ENCODE results near the gene ALKBH1.
"Not testable (repeated sequence)": the region's sequence is repeated elsewhere in the genome, so short reads cannot be mapped to it uniquely, and the experiment has no call there.

Gene ALKBH1

DNA sequence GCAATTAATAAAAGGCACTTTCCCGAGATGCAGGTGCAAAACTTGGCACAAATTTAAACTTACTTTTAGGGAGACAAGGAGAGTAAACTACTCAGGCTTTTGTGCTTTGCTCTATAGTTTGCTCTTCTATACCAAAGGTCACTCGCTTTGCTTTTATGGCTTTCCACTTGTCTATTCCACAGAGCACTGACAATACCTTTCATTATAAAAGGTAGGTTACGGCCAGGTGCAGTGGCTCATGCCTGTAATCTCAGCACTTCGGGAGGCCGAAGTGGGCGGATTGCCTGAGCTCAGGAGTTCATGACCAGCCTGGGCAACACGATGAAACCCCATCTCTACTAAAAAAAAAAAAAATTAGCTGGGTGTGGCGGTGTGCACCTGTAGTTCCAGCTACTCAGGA is 32.9 kb downstream of the ALKBH1 start:
- no peak for DNase-seq (ENCODE audit: low read depth in 2 of 2)

DNA sequence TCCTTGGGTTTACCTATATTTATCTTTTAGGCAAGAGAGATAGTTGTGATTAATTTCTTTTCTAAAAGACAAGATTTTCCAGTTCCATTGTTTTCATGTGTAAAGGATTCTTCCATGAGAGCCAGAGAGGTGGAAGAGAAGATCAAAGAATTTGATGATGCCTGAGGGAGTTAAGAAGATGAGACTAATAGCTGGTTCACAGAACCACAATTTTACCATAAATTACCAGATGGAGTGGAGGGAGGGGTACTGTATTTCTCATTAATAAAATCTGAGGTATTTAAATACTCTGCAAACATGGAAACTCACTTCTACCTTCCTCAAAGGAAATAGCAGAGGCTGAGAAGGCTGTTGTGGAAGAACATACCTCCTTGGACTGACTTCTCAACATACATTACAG is 34.6 kb downstream of the ALKBH1 start:
- no peak for DNase-seq (ENCODE audit: low read depth in 2 of 2)

DNA sequence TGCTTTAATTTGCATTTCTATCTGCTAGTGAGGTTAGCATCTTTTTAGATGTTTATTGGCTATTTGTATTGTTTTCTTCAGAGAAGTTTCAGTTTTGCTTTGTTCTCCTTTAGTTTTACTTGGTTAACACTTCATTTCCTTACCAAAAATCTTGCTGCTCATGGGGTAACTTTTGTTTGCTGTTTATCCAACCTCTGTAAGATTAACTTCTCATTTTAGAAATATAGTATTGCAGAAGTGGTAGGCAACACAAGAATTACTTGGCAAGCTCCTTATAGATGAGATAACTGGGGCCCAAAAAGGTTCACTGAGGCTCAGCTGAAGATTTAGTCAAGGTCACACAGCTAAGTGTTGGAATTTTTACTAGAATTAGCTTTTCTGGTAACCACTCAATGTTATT is 40.5 kb downstream of the ALKBH1 start:
- no peak for DNase-seq (ENCODE audit: low read depth in 2 of 2)

DNA sequence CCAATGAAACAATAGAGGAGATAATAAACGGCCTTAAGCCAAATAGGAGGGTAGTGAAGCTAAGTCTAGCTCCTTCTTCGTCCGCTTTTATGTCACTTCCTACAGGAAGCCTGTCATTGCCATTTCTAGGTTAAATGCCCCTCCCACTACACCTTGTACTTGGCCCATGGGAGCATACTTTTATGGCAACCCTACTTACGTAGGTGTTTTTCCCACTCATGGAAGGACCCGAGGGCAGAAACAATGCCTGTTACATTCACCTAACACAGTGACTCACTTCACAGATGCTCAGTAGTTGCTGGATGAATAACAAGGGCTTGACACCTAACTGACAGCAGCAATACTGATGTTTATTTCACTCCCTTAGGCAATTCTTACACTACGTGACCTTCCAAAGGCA is 44.5 kb downstream of the ALKBH1 start:
- no peak for DNase-seq (ENCODE audit: low read depth in 2 of 2)

DNA sequence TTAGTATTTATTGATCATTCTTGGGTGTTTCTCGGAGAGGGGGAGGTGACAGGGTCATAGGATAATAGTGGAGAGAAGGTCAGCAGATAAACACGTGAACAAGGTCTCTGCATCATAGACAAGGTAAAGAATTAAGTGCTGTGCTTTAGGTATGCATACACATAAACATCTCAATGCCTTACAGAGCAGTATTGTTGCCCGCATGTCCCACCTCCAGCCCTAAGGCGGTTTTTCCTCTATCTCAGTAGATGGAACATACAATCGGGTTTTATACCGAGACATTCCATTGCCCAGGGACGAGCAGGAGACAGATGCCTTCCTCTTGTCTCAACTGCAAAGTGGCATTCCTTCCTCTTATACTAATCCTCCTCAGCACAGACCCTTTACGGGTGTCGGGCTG is 46.3 kb downstream of the ALKBH1 start:
- DNase-seq (ENCODE audit: low read depth in 2 of 2) = not testable (repeated sequence)

GRCh38 chr14:77660754-77661153 is 47.1 kb downstream of the ALKBH1 start:
- DNase-seq (ENCODE audit: low read depth in 2 of 2) = no peak

DNA sequence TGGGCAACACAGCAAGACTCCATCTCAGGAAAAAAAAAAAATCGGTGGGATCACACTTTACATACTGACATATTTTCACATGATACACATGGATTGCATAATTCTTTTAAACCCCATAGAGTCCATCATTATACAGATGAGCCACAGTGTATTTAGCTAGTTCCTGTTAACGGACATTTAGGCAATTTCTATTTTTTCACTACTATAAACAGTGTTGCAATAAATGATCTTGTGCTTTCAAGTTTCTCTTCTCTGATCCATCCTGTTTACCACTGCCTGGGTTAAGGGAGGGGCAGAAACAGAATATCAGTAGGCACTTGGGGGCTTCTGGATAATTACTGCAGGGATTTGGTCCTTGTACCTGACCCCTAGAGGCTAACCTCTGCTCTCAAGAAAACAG is 48.0 kb downstream of the ALKBH1 start:
- no peak for DNase-seq (ENCODE audit: low read depth in 2 of 2)

DNA sequence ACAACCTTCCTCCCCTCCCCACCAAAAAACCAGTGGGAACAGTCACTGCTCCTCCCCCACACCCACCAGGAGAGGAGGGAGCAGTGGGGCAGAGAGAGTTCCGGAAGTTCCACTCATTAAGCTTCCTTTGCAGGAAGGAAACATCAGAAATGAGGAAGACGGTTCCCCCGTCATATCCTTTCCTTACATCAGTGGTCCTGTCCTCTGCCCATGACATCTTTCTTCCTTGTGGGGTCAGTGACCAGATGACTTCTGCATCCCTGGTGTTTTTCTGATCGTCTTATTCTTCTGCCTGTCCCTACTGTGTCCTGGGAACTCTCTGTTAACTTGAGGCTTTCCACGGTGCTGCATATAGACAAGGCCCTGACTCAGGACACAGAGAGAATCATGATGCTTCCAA is 50.5 kb downstream of the ALKBH1 start:
- DNase-seq (ENCODE audit: low read depth in 2 of 2) = no peak

DNA sequence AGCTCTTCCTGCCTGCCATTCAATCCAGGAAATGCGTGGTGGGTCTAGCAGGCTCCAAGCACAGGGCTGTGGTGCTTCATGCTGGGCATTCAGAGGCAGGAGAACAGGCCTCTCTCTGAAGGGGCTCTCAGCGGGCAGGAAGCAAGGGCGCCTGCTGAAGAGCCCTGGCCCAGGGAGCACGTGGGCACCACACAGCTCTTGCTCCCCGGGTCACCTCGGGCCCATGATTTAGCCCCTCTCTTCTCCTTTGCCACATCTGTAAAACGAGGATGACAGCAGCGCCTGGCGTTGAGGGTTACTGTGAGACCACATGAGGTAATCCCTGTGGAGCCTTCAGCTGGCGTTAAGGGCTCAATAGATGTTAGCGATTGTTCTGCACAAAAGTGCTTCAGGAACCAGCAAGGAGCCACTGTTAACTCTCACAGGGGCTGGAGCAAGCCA is 53.8 kb downstream of the ALKBH1 start:
- DNase-seq (ENCODE audit: low read depth in 2 of 2) = no peak

DNA sequence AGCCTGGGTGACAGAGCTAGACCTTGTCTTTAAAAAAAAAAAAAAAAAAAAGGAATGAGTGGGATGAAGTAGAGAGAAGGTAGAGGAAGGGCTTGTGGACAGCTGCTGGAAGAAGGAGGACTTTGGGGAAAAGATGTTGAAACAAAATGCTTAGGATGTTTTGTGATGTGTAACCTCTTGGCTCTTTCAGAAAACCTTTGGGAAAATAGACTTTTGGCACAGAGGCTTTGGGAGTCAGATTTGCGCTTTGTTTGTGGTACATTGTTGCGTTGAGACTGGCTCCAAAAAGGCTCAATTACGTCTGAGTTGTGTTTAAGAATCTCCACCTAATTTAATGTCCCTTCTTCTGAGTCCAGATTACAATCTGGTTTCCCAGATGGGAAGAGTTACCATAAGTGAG is 58.5 kb downstream of the ALKBH1 start:
- no peak for DNase-seq (ENCODE audit: low read depth in 2 of 2)

GRCh38 chr14:77648520-77649200 is 59.2 kb downstream of the ALKBH1 start:
- DNase-seq (ENCODE audit: low read depth in 2 of 2) = no peak

- no peak for DNase-seq (ENCODE audit: low read depth in 2 of 2)
Observed at GRCh38 chr14:77647853-77648252, 60.0 kb downstream of the ALKBH1 start.

- no peak for DNase-seq (ENCODE audit: low read depth in 2 of 2)
Observed at GRCh38 chr14:77646907-77647306, 60.9 kb downstream of the ALKBH1 start.

DNA sequence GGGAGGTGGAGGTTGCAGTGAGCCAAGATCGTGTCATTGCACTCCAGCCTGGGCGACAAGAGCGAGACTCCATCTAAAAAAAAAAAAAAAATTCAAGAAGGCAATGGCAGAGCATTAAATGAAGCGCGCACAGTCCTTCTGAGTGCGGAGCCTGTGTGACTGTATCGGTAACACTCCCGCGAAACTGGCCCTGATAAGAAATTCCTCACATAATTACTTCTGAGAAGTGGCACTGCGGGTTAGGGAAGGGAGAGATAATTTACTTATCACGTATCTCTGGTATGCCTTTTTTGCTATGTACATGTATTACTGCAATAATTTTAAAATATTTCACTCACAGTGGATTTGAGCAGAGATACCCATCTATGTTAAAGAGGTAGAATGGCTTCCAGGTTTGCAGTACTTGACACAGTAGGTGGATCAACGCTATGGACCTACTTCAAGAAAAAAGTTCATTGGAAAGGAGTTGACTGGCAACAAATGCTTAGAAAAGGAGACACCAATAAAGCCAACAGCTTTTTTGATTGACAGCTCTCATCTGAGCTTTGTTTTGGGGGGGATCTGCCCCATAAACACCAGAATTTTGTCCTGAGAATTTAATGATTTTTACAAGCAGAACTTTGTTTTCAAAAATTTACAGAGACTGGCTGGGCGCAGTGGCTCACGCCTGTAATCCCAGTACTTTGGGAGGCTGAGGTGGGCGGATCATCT is 62.1 kb downstream of the ALKBH1 start:
- no peak for DNase-seq (ENCODE audit: low read depth in 2 of 2)

DNA sequence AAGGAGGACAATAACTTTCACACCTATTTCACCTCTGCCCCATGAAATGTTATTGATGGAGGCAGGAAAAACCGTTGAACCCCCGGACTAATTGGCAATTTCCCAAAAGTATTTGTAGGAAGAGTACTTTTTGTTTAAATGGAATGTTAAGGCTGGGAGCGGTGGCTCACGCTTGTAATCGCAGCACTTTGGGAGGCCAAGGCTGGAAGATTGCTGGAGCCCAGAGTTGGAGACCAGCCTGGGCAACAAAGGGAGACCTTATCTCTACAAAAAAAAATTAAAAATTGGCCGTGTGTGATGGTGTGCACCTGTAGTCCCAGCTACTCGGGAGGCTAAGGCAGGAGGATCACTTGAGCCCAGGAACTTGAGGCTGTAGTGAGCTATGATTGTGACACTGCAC is 65.4 kb downstream of the ALKBH1 start:
- DNase-seq (ENCODE audit: low read depth in 2 of 2) = no peak

DNA sequence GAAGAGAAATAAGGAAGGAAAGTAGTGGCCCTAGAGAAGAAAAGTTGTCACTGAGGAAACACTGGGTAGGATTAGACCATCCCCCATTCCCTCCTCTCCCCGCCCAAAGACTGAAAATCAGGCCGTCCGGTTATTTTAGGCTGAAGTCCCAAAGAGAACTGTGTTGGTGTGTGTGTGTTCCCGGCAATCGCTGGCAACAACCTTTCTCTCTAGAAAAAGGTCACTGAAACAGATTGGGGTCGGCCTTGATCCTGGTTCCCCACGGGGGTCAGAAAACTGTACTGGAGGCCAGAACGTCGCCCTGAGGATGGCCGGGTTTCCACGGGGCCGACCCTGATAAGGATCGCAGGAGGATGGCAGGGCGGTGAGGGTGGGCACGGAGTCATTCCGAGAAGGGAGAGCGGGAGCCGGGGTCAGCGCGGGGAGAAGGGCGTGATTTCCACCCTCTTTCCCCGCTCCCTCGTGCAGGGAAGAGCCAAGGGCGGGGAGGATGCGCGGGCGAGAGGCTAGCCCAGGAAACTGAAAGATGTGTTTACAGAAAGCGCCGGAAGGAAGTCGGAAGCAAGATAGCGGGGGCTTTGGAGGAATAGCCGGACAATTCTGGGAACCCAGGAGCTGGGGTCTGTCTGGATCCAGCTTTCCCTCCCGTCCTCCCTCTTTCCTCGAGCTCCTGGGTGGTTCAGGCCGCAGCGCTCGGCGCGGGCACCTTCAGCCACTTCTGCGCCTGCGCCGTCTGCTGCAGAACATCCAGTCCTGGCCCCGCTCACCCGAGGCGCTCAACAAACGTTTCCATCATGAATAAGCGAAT is 66.1 kb downstream of the ALKBH1 start:
- DNase-seq (ENCODE audit: low read depth in 2 of 2) = peak; percentile 38 to 50

- DNase-seq (ENCODE audit: low read depth in 2 of 2) = no peak
Observed at GRCh38 chr14:77640756-77641533, 66.9 kb downstream of the ALKBH1 start.

- no peak for DNase-seq (ENCODE audit: low read depth in 2 of 2)
Observed at GRCh38 chr14:77638771-77639171, 69.1 kb downstream of the ALKBH1 start.

DNA sequence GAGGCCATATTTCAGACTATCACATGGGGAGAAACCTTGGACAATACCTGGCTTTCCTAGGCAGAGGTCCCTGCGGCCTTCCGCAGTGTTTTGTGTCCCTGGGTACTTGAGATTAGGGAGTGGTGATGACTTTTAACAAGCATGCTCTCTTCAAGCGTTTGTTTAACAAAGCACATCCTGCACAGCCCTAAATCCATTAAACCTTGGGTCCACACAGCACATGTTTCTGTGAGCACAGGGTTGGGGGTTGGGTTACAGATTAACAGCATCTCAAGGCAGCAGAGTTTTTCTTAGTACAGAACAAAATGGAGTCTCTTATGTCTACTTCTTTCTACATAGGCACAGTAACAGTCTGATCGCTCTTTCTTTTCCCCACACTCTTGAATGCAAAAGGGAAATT is 72.0 kb downstream of the ALKBH1 start:
- not testable (repeated sequence) for DNase-seq (ENCODE audit: low read depth in 2 of 2)

GRCh38 chr14:77635466-77635865 is 72.4 kb downstream of the ALKBH1 start:
- not testable (repeated sequence) for DNase-seq (ENCODE audit: low read depth in 2 of 2)

- no peak for DNase-seq (ENCODE audit: low read depth in 2 of 2)
Observed at GRCh38 chr14:77630111-77630510, 77.7 kb downstream of the ALKBH1 start.

DNA sequence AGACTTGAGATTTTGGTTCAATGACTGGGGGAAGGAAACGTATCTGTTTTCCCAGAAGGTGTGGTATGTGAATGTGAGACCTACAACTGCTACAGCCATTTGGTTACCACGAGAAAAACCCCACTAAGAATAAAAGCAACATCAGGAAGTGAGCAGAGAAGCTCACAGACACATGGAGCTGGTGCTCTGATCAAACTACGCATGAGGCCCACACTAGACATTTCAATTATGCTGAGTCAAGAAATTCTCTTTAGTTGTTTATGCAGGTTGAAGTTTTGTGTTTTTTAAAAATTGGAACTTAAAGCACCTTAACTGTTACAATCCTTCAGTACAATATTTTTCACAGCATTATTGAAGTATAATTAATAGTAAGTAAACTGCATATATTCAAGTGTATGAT is 82.5 kb downstream of the ALKBH1 start:
- DNase-seq (ENCODE audit: low read depth in 2 of 2) = no peak
